Measurements from ENCODE around the gene SERPINB12.

Gene SERPINB12

GRCh38 chr18:63604791-63605567 lies 62.8 kb downstream of the SERPINB12 start:
- no peak for DNase-seq

GRCh38 chr18:63606526-63606925 lies 64.4 kb downstream of the SERPINB12 start:
- DNase-seq, result no peak

GRCh38 chr18:63613420-63613819 lies 71.3 kb downstream of the SERPINB12 start:
- no peak for DNase-seq

GRCh38 chr18:63617049-63617914 lies 75.1 kb downstream of the SERPINB12 start:
- no peak for DNase-seq

GRCh38 chr18:63617915-63618234 lies 75.7 kb downstream of the SERPINB12 start:
- DNase-seq, result no peak
